A673 (cell line): ENCODE data around the gene REV1. TPM values are rescaled to one million over a fixed set of nuclear protein-coding genes. Genes with fewer than 3 reads are reported as not detected.

ENCODE experiments used
- BruUV-seq: library from RNA; stranded (reverse); fragments of 400-500 nt; replicated peaks from 2 replicates; lab custom pipeline; 2021; lab: Mats Ljungman, UMichigan
- CTCF ChIA-PET: fragments of 300-600 bp; sonication (Branson Sonifier 250); formaldehyde crosslinking; loops from one replicate; lab custom pipeline; 2022; ENCODE audit warnings: antibody characterized with exemption; lab: Charles Lee
- POLR2A ChIA-PET: fragments of 300-600 bp; sonication (Branson Sonifier 250); formaldehyde crosslinking; loops from one replicate; lab custom pipeline; 2022; ENCODE audit warnings: antibody characterized with exemption; ENCODE audit not compliant: low non-redundant PET; lab: Charles Lee
- DNase-seq: peaks from one replicate; pipeline ENCODE4 v3.0.0-alpha.2; 2015; ENCODE audit warnings: low spot score
- H3K27ac ChIP-seq: fragments of 200-600 bp; sonication (generic); 2 replicates; pipeline ENCODE4 v1.5.1; 2016; ENCODE audit warnings: mixed run types, low read depth, mild to moderate bottlenecking, mixed read lengths, antibody characterized with exemption, low read length; ENCODE audit not compliant: poor library complexity, severe bottlenecking
- H3K27me3 ChIP-seq: fragments of 200-600 bp; sonication (generic); replicated peaks from 2 replicates; pipeline ENCODE4 v1.6.1; 2017; ENCODE audit warnings: mixed run types, low read depth, mild to moderate bottlenecking, mixed read lengths, antibody characterized with exemption, low read length; ENCODE audit not compliant: insufficient read depth, poor library complexity
- H3K36me3 ChIP-seq: fragments of 200-600 bp; sonication (generic); 2 replicates; pipeline ENCODE4 v1.6.1; 2016; ENCODE audit warnings: mixed run types, mild to moderate bottlenecking, mixed read lengths, antibody characterized with exemption, low read length; ENCODE audit not compliant: insufficient read depth, poor library complexity, severe bottlenecking
- H3K4me1 ChIP-seq: fragments of 200-600 bp; sonication (generic); 2 replicates; pipeline ENCODE4 v1.6.1; 2017; ENCODE audit warnings: mixed run types, mild to moderate bottlenecking, mixed read lengths, antibody characterized with exemption, low read length; ENCODE audit not compliant: insufficient read depth, poor library complexity, severe bottlenecking
- H3K4me3 ChIP-seq: fragments of 200-600 bp; sonication (generic); 2 replicates; pipeline ENCODE4 v1.5.1; 2016; ENCODE audit warnings: low read depth, mixed run types, mild to moderate bottlenecking, mixed read lengths, low read length; ENCODE audit not compliant: poor library complexity, severe bottlenecking
- H3K9me3 ChIP-seq: fragments of 200-600 bp; sonication (generic); 2 replicates; pipeline ENCODE4 v1.6.1; 2016; ENCODE audit warnings: mixed run types, low read depth, mild to moderate bottlenecking, mixed read lengths, antibody characterized with exemption, low read length; ENCODE audit not compliant: poor library complexity, severe bottlenecking
- CTCF ChIP-seq: fragments of 300-800, 200-600 bp; sonication (generic); conservative IDR thresholded peaks from 2 replicates; pipeline ENCODE4 v1.5.1; 2017; ENCODE audit warnings: low read depth, mild to moderate bottlenecking, antibody characterized with exemption, low read length, moderate library complexity, mixed read lengths
- EZH2 ChIP-seq: fragments of 200-600 bp; sonication (generic); IDR thresholded peaks from 2 replicates; pipeline ENCODE4 v1.6.1; 2017; ENCODE audit warnings: borderline replicate concordance, low read depth, mild to moderate bottlenecking, mixed read lengths, antibody characterized with exemption, low read length; ENCODE audit not compliant: poor library complexity, severe bottlenecking
- intact Hi-C: fragments of 100-400 bp; cut with micrococcal nuclease; formaldehyde crosslinking; loops from one replicate; pipeline ENCODE4 v1.10.0; 2022; ENCODE audit not compliant: unreplicated experiment
- total RNA-seq: library from RNA; stranded (reverse); gene quantifications from 2 replicates; pipeline ENCODE4 v1.2.3, GENCODE V29; 2021

Gene REV1
- total RNA-seq, 1 experiment from 2014 or later: 38.1 TPM

DNA sequence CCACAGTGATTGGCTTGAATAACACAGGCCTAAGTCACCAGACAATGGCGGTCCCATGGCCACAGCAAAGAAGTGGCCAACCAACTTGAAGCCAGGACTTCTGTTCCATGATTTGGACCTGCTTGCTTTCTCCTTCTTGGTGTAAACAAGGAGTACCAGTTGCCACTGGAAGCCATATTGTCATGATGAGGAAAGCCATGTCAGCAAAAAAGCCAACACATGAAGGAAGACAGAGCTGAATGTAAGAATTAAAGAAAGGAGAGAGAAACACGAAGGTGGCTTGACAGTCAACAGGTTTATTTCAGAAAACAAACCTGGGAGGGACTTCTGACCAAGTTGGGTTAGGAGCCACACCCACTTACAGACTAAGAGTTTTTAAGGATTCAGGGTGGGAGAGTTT is 32.3 kb upstream of the REV1 start:
- H3K4me1 ChIP-seq: no peaks in the 10 kb centered on the region
- no peak overlapping the region for H3K4me3 ChIP-seq
- ChIA-PET POLR2A (no interaction called here), CTCF (no interaction called here)
- H3K9me3 ChIP-seq: no peaks in the 10 kb centered on the region
- no TSS peak for BruUV-seq
- no peaks in the 10 kb centered on the region for H3K36me3 ChIP-seq
- H3K27ac ChIP-seq: no peak overlapping the region
- TF ChIP-seq CTCF: no peak
- no peak for TF ChIP-seq EZH2
- no peaks in the 10 kb centered on the region for H3K27me3 ChIP-seq
- no peak for DNase-seq
- intact Hi-C loops: no loop called here

DNA sequence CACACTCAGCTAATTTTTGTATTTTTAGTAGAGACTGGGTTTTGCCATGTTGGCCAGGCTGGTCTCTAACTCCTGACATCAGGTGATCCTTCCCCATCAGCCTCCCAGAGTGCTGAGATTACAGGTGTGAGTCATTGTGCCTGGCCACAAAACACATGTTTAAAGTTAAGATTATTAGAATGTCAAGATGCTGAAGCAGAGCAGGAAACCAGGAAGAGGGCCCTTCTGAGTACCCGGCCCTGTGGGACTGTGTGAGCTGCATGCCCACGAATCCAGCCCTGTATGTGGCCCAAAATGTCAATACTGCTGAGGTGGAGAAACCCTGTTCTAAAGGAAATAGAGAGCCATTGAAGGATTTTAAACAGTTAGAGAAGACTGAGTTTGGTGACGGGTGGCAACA is 31.0 kb upstream of the REV1 start:
- CTCF ChIA-PET: no interaction called here
- Histone ChIP-seq H3K36me3 (no peaks in the 10 kb centered on the region), H3K27me3 (peaks cover 3% of the 10 kb centered on the region), H3K4me1 (no peaks in the 10 kb centered on the region), H3K27ac (no peak overlapping the region), H3K4me3 (no peak overlapping the region), H3K9me3 (no peaks in the 10 kb centered on the region)
- TF ChIP-seq EZH2 (no peak), CTCF (no peak)
- POLR2A ChIA-PET: interaction anchor here (0.7 kb wide), 1 partner anchor 940 kb away, joined by 3 read pairs; no protein-coding TSS in a partner anchor
- BruUV-seq: no TSS peak
- no peak for DNase-seq
- intact Hi-C loops: no loop called here

DNA sequence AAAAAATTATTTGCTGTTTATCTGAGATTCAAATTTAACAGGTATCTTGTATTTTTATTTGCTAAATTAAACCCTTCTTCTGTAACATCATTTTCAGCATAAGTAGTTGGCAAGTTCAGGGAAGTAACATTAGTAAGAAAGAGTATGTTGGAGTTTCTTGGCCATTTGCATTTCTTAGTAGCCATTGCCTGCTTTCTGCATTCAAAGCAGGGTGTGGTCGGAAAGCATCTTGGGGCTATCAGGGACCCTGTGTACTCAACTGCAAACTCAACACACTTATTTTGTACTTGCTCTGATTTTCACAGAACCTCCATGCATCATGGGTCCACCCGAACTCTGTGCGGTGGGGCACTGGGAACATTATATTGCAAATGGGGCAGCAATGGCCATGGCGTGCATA is 30.4 kb upstream of the REV1 start:
- intact Hi-C loops: no loop called here
- Histone ChIP-seq H3K4me3 (no peak overlapping the region), H3K27me3 (peaks cover 3% of the 10 kb centered on the region), H3K9me3 (no peaks in the 10 kb centered on the region), H3K4me1 (no peaks in the 10 kb centered on the region), H3K36me3 (no peaks in the 10 kb centered on the region), H3K27ac (no peak overlapping the region)
- ChIA-PET CTCF (no interaction called here), POLR2A (no interaction called here)
- BruUV-seq: no TSS peak
- no peak for DNase-seq
- TF ChIP-seq EZH2 (no peak), CTCF (no peak)
